A673 (cell line): Measurements from ENCODE around the gene MAP2K3.

ENCODE experiments used
- EZH2 ChIP-seq: fragments of 200-600 bp; sonication (generic); IDR thresholded peaks from 2 replicates; pipeline ENCODE4 v1.6.1; 2017; ENCODE audit warnings: borderline replicate concordance, low read depth, mild to moderate bottlenecking, mixed read lengths, antibody characterized with exemption, low read length; ENCODE audit not compliant: poor library complexity, severe bottlenecking
- TF ChIP-seq, protein P1 (sequence below): fragments of 300-800, 200-600 bp; sonication (generic); conservative IDR thresholded peaks from 2 replicates; pipeline ENCODE4 v1.5.1; 2017; ENCODE audit warnings: low read depth, mild to moderate bottlenecking, antibody characterized with exemption, low read length, moderate library complexity, mixed read lengths

DNA sequence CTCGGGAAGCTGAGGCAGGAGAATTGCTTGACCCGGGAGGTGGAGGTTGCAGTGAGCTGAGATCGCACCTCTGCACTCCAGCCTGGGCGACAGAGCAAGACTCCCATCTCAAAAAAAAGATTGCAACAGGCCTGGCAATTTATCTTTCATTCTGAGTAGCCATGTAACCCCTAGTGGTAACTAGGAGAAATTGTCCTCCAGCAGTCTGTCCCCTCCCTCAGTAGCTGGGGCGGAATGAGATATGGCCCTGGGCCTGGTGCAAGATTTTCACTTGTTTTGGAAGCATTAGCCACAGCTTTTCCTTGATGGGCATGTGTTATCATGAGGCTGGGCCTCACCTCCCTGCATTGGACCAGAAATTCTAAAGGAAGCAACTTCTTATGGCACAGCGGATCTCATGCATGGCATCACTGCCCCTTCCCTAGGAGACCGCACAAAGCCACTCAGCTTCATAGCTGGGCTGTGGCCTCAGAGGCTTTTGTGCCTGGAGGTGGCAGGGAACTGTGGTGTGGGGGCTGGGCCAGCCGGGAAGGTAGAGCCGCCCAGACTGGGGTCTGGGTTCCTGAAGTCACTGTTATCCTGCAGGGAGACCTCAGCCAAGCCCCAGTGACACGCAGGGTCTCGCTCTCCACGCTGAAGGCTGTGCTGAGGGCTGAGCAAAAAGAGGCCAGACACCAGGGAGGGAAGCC lies 44.7 kb upstream of the MAP2K3 start:
- TF ChIP-seq, protein P1, sequence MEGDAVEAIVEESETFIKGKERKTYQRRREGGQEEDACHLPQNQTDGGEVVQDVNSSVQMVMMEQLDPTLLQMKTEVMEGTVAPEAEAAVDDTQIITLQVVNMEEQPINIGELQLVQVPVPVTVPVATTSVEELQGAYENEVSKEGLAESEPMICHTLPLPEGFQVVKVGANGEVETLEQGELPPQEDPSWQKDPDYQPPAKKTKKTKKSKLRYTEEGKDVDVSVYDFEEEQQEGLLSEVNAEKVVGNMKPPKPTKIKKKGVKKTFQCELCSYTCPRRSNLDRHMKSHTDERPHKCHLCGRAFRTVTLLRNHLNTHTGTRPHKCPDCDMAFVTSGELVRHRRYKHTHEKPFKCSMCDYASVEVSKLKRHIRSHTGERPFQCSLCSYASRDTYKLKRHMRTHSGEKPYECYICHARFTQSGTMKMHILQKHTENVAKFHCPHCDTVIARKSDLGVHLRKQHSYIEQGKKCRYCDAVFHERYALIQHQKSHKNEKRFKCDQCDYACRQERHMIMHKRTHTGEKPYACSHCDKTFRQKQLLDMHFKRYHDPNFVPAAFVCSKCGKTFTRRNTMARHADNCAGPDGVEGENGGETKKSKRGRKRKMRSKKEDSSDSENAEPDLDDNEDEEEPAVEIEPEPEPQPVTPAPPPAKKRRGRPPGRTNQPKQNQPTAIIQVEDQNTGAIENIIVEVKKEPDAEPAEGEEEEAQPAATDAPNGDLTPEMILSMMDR: peak; percentile 48
- TF ChIP-seq EZH2: no peak
